GM18505 (cell line): Measurements from ENCODE around the gene ZNF544.

Experiments
- ATAC-seq: cut with Tn5 transposase; IDR thresholded peaks from one replicate; pipeline ENCODE4 v1.9.1; 2021; ENCODE audit not compliant: unreplicated experiment
- POLR2A ChIP-seq: IDR thresholded peaks from 4 replicates; pipeline ENCODE4 v1.6.1; 2011; ENCODE audit warnings: borderline replicate concordance; ENCODE audit not compliant: insufficient read depth, insufficient read length; ENCODE audit errors: extremely low read depth

The ZNF544 gene

DNA sequence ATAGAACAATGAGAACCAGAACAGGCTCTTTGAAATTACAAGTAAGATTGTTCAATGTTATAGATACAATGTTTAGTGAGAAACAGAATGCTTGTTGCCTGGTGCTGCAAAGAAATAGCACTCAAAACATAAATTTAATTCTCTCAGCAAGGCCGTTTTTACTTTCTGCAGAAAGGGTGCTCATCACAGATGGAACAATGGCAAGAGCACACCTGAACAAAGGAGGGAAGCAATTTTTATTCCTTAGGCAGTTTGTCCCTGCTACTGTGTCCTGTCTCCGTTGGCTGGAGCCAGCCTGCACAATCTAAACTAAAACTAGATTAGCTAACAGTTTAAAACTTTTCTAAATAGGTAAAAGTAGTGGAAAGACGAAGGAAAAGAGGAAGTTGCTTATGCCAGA is 39.6 kb downstream of the ZNF544 start:
- ATAC-seq, result no peak
- no peak for TF ChIP-seq POLR2A

DNA sequence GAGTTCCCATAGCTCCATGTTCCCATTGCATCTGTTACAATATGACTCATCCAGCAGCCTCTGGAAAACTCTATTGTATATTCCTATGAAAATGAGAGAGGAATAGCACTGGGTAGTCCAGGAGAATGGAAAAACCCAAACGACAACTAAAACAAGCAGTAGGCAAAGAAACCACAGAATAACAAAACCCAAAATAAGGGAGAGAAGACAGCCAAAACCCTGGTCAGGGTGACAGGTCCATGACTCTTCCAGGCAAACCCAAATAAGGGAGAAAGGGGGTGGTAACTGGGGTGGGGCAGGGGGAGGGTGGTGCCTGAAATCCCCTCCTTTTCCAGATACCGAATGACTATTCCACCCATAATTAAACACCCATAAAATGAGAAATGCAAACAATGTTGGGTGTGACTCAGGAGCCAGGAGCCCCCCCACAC is 46.1 kb downstream of the ZNF544 start:
- ATAC-seq, result no peak
- TF ChIP-seq POLR2A, result no peak

DNA sequence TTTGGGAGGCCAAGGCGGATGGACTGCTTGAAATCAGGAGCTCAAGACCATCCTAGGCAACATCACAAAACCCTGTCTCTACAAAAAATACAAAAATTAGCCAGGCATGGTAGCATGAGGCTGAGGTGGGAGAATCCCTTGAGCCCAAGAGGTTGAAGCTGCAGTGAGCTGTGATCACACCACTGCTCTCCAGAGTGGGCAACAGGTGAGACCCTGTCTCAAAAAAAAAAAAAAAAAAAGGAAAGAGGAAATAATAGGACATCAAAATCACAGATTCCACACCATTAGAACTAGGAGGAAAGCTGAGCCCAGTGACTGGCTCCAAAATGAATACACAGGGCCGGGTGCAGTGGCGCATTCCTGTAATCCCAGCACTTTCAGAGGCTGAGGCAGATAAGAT is 46.9 kb downstream of the ZNF544 start:
- no peak for TF ChIP-seq POLR2A
- ATAC-seq, result no peak

DNA sequence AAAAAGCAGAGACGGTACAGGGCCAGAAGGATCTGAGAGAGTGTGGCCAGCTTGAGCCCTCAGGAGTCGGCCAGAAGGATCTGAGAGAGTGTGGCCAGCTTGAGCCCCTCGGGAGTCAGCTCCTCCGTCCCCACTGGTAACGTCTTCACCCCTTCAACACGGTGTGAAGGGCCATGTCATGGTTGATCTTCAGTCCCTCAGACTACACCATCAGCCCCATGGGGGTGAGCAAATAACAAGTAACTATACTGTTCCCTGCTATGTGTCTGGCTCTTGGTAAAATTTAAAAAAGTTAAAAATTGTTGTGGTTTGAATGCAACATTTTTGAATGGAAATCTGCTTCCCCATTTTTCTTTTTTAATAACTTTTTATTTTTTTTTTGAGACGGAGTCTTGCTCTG is 48.5 kb downstream of the ZNF544 start:
- no peak for ATAC-seq
- no peak for TF ChIP-seq POLR2A

DNA sequence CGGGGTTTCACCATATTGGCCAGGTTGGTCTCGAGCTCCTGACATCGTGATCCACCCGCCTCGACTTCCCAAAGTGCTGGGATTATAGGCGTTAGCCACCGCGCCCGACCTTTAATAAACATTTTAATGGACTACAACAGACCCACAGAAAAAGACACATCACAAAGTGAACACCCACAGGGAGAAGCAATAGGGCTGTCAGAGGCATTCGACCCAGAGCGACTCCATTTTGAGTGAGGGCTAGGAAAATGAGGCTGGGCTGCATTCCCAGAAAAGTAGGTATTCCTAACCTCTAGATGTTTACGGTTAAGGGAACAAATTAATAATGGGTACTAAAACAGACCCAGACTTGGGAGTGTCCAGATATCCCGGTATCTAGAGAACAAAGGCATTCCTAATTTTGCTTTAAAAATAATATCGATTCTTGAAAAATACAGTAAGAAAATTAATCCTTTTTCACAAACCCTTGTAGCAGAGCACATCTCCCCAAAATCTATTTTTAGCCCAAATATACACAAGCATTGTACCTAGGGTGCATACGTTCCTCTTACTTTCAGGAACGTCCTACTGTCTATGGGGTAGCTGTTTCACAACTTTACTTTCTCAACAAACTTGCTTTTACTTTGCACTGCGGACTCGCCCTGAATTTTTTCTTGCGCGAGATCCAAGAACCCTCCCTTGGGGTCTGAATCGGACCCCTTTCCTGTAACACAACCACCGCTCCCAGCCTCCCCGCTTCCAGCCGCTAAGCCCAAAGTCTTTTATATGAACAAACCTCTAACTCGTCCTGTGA is 49.2 kb downstream of the ZNF544 start:
- no peak for ATAC-seq
- no peak for TF ChIP-seq POLR2A

DNA sequence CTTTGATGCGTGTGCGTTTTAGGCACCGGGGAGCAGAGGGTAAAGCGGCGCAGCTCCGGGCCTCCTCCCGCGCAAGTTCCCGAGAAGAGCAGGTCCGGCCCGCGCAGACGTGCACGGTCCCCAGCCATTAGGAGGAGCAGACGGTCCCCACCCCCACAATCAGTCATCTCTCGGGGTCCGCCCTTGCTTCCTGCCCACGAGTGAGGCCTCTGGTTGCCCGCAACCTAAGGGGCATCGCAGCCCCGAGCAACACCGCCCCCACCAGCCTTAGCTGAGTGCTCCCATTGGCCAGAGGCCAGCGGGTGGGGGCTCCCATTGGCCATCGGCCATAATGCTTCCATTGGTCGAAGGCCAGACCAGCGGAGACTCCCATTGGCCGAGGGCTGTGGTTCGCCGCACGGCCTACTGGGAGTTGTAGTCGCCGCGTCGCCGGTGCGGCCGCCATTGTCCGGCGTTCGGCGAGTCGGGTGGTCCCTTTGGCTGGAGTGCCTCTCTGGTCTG is 49.9 kb downstream of the ZNF544 start, which contains the start of gene ZNF8:
ZNF8 (plus strand) TSS at position 415 of the 501 bp plus-strand sequence. CDS start 127 bp downstream, outside the sequence.
- peak; percentile 73 for TF ChIP-seq POLR2A
- peak; percentile 95 for ATAC-seq

DNA sequence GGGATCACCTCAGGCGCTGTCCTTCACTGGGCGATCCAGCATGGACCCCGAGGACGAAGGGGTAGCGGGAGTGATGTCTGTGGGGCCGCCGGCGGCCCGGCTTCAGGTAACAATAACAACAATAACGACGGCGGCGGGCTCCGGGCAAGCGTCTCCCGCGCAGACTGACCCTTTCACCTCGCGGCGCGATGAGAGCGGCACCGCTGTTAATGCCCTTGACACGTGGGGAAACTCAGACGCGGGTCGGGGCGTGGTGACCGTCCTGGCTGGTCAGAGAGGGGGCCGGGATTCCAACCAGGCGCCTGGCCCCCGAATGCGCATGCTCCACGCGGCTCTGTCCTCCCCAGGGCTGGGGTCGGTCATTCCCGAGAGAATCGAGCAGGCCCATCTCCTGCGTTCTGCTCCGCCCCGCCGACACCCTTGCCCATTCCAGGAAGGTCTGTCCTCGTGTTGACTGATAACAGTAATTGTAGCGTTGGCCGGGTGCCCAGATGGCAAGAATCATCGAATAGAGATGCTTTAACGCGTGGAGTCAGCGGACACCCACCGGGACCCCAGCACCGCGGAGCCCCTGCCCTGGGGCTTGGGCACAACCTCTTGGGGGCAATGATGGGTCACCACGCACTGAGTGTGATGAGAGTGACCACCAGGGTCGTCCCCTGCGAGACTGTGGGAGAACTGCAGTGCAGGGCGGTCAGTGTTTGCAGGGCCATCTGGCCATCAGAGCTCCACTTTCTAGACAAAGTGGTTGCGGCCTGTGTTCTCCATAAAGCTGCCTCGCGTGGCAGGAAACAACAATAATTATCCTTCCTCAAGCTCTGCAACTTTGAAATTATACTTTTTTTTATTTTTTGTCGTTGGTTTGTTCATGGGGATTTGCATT is 50.6 kb downstream of the ZNF544 start:
- no peak for TF ChIP-seq POLR2A
- peak; percentile 27 for ATAC-seq

DNA sequence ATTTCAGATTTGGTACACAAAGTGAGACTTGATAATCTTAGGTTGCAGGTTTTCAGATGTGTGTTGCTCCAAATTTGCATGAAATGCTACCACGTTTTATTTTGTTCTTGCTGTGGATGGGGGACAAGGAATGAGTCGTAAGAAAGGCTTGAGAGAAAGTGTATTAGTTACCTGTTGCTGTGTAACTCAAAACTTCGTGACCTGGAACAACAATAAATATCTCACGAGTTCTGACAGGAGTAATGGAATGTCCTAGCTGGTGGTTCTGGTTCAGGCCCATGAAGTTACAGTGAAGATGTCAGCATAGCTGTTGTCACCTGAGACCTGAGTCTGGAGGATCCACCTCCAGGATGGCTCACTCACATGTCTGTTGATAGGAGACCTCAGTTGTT is 51.2 kb downstream of the ZNF544 start:
- TF ChIP-seq POLR2A, result no peak
- ATAC-seq, result no peak

DNA sequence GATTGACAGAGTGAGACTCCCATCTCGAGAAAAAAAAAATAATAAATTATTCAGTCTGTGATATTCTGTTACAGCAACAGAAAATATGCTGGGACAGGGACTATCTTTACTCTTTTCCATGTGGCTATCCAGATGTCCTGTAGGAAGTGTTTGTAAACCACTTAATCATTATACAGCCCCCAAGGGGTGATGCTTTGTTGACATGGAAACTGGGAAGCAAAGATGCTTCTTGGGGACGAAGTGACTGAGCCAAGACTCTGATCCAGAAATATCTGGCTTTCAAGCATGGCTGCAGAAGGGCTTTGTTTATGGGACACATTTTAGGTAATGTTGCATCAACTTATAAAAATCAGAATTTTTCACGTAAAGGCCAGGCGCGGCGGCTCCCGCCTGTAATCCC is 55.5 kb downstream of the ZNF544 start:
- ATAC-seq, result no peak
- TF ChIP-seq POLR2A, result no peak

DNA sequence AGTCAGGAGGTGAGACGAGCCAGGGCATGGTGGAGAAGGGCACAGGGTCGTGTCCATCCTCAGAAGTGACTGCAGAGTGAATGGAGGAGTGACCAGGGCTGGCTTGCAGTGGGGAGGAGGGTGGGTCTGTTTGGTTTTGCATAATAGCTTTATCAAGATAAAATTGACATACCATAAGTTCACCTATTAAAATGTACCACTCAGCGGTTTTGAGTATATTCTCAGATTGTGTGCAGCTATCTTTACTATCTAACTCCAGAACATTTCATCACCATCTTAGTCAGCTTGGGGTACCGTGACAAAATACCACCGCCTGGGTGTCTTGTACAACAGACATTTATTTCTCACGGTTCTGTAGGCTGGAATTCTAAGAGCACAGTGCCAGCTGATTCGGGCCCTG is 63.2 kb downstream of the ZNF544 start:
- ATAC-seq, result no peak
- TF ChIP-seq POLR2A, result no peak

DNA sequence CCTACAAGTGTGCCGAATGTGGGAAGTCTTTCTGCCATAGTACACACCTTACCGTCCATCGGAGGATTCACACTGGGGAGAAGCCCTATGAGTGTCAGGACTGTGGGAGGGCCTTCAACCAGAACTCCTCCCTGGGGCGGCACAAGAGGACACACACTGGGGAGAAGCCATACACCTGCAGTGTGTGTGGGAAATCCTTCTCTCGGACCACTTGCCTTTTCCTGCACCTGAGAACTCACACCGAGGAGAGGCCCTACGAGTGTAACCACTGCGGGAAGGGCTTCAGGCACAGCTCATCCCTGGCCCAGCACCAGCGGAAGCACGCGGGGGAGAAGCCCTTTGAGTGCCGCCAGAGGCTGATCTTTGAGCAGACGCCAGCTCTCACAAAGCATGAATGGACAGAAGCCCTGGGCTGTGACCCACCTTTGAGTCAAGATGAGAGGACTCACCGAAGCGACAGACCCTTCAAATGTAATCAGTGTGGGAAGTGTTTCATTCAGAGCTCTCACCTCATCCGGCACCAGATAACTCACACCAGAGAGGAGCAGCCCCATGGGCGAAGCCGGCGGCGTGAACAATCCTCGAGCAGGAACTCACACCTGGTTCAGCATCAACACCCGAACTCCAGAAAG is 66.1 kb downstream of the ZNF544 start:
- ATAC-seq, result no peak
- no peak for TF ChIP-seq POLR2A

DNA sequence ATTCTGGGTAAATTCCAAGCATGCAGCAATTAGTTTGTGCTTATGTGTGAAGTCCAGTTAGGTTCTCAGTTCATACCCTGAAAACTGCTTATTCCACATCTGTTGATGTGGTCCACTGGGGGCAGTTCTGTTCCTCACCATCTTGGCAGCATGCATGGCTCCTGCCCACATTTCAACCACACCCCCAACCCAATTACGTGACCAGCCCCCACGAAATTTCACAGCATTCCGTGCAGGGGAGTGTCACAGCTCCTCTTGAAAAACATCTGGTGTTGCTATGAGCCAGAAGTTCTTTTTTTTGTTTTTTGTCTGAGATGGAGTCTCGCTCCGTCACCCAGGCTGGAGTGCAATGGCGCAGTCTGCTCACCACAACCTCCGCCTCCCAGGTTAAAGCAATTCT is 67.4 kb downstream of the ZNF544 start:
- TF ChIP-seq POLR2A, result no peak
- ATAC-seq, result no peak

DNA sequence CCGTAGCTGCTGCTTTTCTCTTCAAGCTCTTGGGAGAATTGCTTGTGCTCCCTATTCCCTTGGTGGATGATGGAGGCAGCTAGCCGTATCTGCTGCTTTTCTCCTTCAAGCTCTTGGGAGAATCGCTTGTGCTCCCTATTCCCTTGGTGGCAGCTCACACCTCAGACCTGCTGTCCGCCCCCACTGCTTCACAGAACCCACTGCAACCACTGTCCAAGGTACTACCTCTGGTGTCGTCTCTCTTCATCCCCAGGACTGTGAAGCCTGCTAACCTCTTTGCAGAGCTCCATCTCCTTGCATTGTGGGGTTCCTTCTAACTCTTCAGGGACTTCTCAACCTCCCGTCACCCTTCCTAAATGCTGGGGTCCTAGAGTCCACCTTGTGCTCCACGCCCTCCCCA is 71.9 kb downstream of the ZNF544 start:
- TF ChIP-seq POLR2A, result no peak
- no peak for ATAC-seq
